Natural killer cell (primary cell): ENCODE data around the gene CYTH4. TPM values are rescaled to one million over a fixed set of nuclear protein-coding genes. Genes with fewer than 3 reads are reported as not detected.
A peak's percentile ranks its signal among the peaks of the same experiment; 100 is the strongest.
"Not testable (repeated sequence)": the region's sequence is repeated elsewhere in the genome, so short reads cannot be mapped to it uniquely, and the experiment has no call there.

Source experiments
- ATAC-seq, 3 donors: fragments of 150-1000 bp in 2 of 3; fragments of 200-7000 bp in 1 of 3; cut with Tn5 transposase; 1 replicate in 1 of 3; 2 replicates in 2 of 3; pipeline ENCODE4 v1.10.0; 2021; ENCODE audit warnings: mild to moderate bottlenecking in 2 of 3, moderate library complexity in 2 of 3
- DNase-seq, 2 donors: peaks; one replicate each; pipeline versions ENCODE4 v3.0.0 to v3.0.0-alpha.2; 2013 to 2021; ENCODE audit warnings: mixed read lengths in 1 of 2
- H3K27ac ChIP-seq: one replicate; pipeline ENCODE4 v1.5.1; 2013; ENCODE audit warnings: mild to moderate bottlenecking, low read length
- H3K27me3 ChIP-seq: one replicate; pipeline ENCODE4 v1.6.1; 2013; ENCODE audit warnings: low read length; ENCODE audit not compliant: control insufficient read depth, insufficient read depth
- H3K36me3 ChIP-seq: one replicate; pipeline ENCODE4 v1.6.1; 2013; ENCODE audit warnings: low read length; ENCODE audit not compliant: control insufficient read depth, insufficient read depth
- H3K4me1 ChIP-seq: one replicate; pipeline ENCODE4 v1.6.1; 2013; ENCODE audit warnings: low read length; ENCODE audit not compliant: control insufficient read depth, insufficient read depth
- H3K4me3 ChIP-seq: one replicate; pipeline ENCODE4 v1.5.1; 2013; ENCODE audit warnings: low read length
- H3K9me3 ChIP-seq: one replicate; pipeline ENCODE4 v1.6.1; 2013; ENCODE audit warnings: low read length; ENCODE audit not compliant: control insufficient read depth, insufficient read depth
- H3K27ac Mint-ChIP-seq, 2 donors: one replicate each; pipeline ENCODE4 v1.8.0; 2022; ENCODE audit warnings: mild to moderate bottlenecking in 2 of 2, mixed read lengths in 2 of 2, moderate library complexity in 1 of 2
- H3K27me3 Mint-ChIP-seq, 2 donors: one replicate each; pipeline ENCODE4 v1.8.0; 2022; ENCODE audit warnings: low read depth in 2 of 2, mixed read lengths in 2 of 2
- H3K36me3 Mint-ChIP-seq: one replicate; pipeline ENCODE4 v1.8.0; 2022; ENCODE audit warnings: mixed read lengths
- H3K4me1 Mint-ChIP-seq, 2 donors: one replicate each; pipeline ENCODE4 v1.8.0; 2022; ENCODE audit warnings: mixed read lengths in 2 of 2
- H3K4me3 Mint-ChIP-seq: one replicate; pipeline ENCODE4 v1.8.0; 2022; ENCODE audit warnings: mild to moderate bottlenecking, moderate library complexity, mixed read lengths
- H3K9me3 Mint-ChIP-seq, 2 donors: one replicate each; pipeline ENCODE4 v1.8.0; 2022; ENCODE audit warnings: mixed read lengths in 2 of 2
- WGBS: methylation state at CpG from one replicate; pipeline ENCODE4 v1.1.7; 2013; ENCODE audit warnings: missing lambda C conversion rate; ENCODE audit not compliant: insufficient coverage; 5-methylcytosine and 5-hydroxymethylcytosine counted together
- intact Hi-C: fragments of 100-400 bp; cut with micrococcal nuclease; formaldehyde crosslinking; loops from one replicate; pipeline ENCODE4 v1.14.2; 2022
- total RNA-seq, 4 donors: library from RNA; stranded (reverse); fragments of 120-200 nt in 1 of 4; gene quantifications; one replicate each; pipeline versions ENCODE4 v1.2.3 to v1.2.4, GENCODE V29; 2013 to 2022
- TF ChIP-seq, protein P1 (sequence below): fragments of 200-600 bp; IDR thresholded peaks from one replicate; pipeline ENCODE4 v1.8.0; 2022; ENCODE audit warnings: antibody characterized with exemption

CYTH4 gene, protein sequence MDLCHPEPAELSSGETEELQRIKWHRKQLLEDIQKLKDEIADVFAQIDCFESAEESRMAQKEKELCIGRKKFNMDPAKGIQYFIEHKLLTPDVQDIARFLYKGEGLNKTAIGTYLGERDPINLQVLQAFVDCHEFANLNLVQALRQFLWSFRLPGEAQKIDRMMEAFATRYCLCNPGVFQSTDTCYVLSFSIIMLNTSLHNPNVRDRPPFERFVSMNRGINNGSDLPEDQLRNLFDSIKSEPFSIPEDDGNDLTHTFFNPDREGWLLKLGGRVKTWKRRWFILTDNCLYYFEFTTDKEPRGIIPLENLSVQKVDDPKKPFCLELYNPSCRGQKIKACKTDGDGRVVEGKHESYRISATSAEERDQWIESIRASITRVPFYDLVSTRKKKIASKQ
- total RNA-seq, result 100 to 1,000 TPM; 219 to 260 (median 249) TPM
- total RNA-seq (2013), result 183 TPM

DNA sequence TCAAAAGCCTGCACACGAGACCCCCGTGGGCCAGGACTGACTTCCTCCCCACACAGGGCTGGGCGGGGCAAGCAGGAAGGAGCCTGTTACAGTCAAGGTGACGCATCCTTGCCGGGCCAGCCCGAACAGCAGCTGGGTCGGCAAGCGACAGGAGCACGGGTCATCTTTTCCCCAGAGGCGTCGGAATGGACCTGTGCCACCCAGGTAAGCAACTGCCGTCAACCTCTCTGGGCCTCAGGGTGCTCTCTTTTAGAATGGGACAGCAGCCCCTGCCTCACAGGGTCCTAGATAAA is at the start of gene CYTH4:
Gene CYTH4, plus strand, starts transcription at position 124 of the 293 bp plus-strand sequence. Its CDS starts 62 bp downstream, at position 186.
- intact Hi-C loops, result no loop called here
- Histone ChIP-seq H3K27me3 (no peaks in the 10 kb centered on the region), H3K4me1 (peaks cover 99% of the 10 kb centered on the region), H3K9me3 (no peaks in the 10 kb centered on the region), H3K4me3 (peak within 1 kb of the TSS; percentile 80), H3K27ac (peak within 1 kb of the TSS; percentile 77), H3K36me3 (peaks cover 12% of the 10 kb centered on the region)
- Mint-ChIP-seq H3K27ac (peak within 1 kb of the TSS; percentile 91 to 95), H3K36me3 (no peaks in the 10 kb centered on the region), H3K9me3 (no peaks in the 10 kb centered on the region), H3K4me3 (peak within 1 kb of the TSS; percentile 91), H3K4me1 (peaks cover 84 to 95% of the 10 kb centered on the region in 2 donors), H3K27me3 (no peaks in the 10 kb centered on the region)
- WGBS, result 0% methylated on average over 12 of the region's 12 CpGs
- DNase-seq (peak; percentile 74 to 85), ATAC-seq (peak; percentile 55 to 78 (median 69))
- TF ChIP-seq, protein P1, sequence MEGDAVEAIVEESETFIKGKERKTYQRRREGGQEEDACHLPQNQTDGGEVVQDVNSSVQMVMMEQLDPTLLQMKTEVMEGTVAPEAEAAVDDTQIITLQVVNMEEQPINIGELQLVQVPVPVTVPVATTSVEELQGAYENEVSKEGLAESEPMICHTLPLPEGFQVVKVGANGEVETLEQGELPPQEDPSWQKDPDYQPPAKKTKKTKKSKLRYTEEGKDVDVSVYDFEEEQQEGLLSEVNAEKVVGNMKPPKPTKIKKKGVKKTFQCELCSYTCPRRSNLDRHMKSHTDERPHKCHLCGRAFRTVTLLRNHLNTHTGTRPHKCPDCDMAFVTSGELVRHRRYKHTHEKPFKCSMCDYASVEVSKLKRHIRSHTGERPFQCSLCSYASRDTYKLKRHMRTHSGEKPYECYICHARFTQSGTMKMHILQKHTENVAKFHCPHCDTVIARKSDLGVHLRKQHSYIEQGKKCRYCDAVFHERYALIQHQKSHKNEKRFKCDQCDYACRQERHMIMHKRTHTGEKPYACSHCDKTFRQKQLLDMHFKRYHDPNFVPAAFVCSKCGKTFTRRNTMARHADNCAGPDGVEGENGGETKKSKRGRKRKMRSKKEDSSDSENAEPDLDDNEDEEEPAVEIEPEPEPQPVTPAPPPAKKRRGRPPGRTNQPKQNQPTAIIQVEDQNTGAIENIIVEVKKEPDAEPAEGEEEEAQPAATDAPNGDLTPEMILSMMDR, result no peak

DNA sequence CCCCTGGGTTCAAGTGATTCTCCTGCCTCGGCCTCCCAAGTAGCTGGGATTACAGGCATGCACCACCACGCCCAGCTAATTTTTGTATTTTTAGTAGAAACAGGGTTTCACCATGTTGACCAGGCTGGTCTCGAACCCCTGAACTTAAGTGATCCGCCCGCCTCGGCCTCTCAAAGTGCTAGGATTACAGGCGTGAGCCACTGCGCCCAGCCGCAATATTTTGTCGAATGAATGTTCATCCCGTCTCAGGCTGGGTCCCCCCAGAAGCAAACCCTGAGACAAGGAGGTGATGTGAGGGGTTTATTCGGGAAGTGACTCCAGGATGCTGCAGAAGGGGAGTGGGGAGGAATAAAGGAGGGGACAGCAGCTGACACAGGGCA is 48.9 kb upstream of the CYTH4 start:
- H3K4me3 Mint-ChIP-seq, result peak overlapping the region; percentile 50
- intact Hi-C loops, result not testable (repeated sequence)

DNA sequence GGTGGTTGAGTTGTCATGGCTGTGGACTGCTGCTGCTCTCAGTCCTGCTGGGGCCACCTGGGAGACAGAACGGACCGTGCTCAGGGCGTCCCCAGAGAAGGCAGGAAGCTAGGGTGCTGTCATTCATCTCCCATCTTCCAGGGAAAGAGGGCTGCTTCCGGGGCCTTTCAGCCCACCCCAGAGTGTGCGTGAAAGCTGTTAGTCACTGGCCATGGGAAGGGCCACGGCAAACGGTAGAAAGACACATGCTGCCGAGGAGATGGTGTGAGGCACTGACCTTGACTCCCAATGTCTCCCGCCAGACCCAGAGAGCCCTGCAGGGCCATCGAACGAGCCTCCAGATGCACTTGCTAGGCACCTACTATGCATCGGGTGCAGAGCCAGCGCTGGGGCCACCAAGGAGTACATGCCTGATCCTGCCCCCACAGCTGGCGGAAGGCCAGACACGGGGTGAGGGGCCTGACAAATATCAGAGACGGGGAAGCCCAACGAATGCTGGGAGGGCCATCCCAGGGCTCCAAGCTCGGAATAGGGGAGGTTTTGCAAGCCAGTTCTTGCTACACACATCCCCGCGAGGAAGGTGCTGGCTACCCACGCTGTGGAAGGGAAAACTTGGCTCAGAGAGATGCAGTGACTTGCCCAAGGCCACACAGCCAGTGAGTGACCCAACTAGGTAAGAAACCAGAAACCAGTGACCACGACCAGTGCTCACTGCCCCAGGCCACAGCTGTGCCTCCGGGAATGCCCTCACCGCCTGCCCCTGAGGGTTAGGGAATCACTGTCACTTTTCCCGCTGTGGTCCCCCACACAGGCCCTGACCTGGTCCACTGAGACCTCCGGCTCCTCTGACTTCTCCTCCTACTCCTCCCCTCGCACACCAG is 48.3 kb upstream of the CYTH4 start:
- no peak for ATAC-seq
- 72% methylated on average over 27 of the region's 27 CpGs for WGBS

More for the DNA sequence above, 48.9 kb upstream of the CYTH4 start:
- not testable (repeated sequence) for H3K27ac ChIP-seq, H3K9me3 ChIP-seq, H3K27me3 ChIP-seq, H3K27me3 Mint-ChIP-seq, H3K4me3 ChIP-seq, ATAC-seq, H3K36me3 Mint-ChIP-seq, H3K9me3 Mint-ChIP-seq, DNase-seq
- peaks cover 98% of the 10 kb centered on the region for H3K4me1 ChIP-seq
- Mint-ChIP-seq H3K4me1 (peaks cover 91 to 97% of the 10 kb centered on the region in 2 donors), H3K27ac (peak overlapping the region; percentile 93 to 98)
- 90% methylated on average over 12 of the region's 12 CpGs for WGBS
- peaks cover 85% of the 10 kb centered on the region for H3K36me3 ChIP-seq

More for the DNA sequence above, 48.3 kb upstream of the CYTH4 start:
- H3K36me3 Mint-ChIP-seq, result no peaks in the 10 kb centered on the region
- H3K27ac Mint-ChIP-seq, result peak overlapping the region; percentile 93 to 98
- peak overlapping the region; percentile 81 for H3K4me3 Mint-ChIP-seq
- TF ChIP-seq, protein P1, result no peak
- Histone ChIP-seq H3K4me1 (peaks cover 98% of the 10 kb centered on the region), H3K36me3 (peaks cover 83% of the 10 kb centered on the region), H3K27me3 (no peaks in the 10 kb centered on the region), H3K4me3 (no peak overlapping the region), H3K27ac (peak overlapping the region; percentile 58), H3K9me3 (no peaks in the 10 kb centered on the region)
- H3K9me3 Mint-ChIP-seq, result no peaks in the 10 kb centered on the region
- H3K4me1 Mint-ChIP-seq, result peaks cover 91 to 97% of the 10 kb centered on the region in 2 donors
- DNase-seq, result peak; percentile 12 to 22
- intact Hi-C loops, result no loop called here
- H3K27me3 Mint-ChIP-seq, result no peaks in the 10 kb centered on the region
